SK-N-SH (cell line): ENCODE measurements around the gene DPP10. TPM values are rescaled to one million over a fixed set of nuclear protein-coding genes. Genes with fewer than 3 reads are reported as not detected.

ENCODE experiments used
- CTCF ChIA-PET: fragments of 300-600, 350-600 bp; formaldehyde crosslinking; extraction: SDS; loops from one replicate; lab custom pipeline; 2021; lab: Yijun Ruan, JAX
- POLR2A ChIA-PET: fragments of 350-600 bp; sonication (Branson Sonifier 250); formaldehyde crosslinking; extraction: SDS; loops from one replicate; lab custom pipeline; 2020; ENCODE audit warnings: antibody characterized with exemption, inconsistent platforms; lab: Yijun Ruan, JAX
- DNase-seq: peaks from one replicate; pipeline ENCODE4 v3.0.0; 2012
- H2AFZ ChIP-seq: fragments of 200-600 bp; sonication (generic); 2 replicates; pipeline ENCODE4 v1.8.1; 2016; ENCODE audit warnings: antibody characterized with exemption, mild to moderate bottlenecking, low read depth
- H3F3A ChIP-seq: fragments of 200-600 bp; sonication (generic); replicated peaks from 2 replicates; pipeline ENCODE3; 2016; ENCODE audit warnings: antibody characterized with exemption, mild to moderate bottlenecking; ENCODE audit not compliant: insufficient read depth
- H3K27ac ChIP-seq, 2 experiments: fragments of 200-500 bp in 1 of 2; fragments of 200-600 bp in 1 of 2; sonication (Bioruptor generic) in 1 of 2; sonication (generic), shearing (Covaris generic) in 1 of 2; 2 replicates each; pipeline versions ENCODE4 v1.5.1 to v1.6.1; 2014 to 2016; ENCODE audit warnings: low read depth in 2 of 2, inconsistent platforms in 1 of 2, low read length in 1 of 2, mild to moderate bottlenecking in 1 of 2, mixed read lengths in 1 of 2
- H3K27me3 ChIP-seq: fragments of 200-600 bp; sonication (generic), shearing (Covaris generic); 2 replicates; pipeline ENCODE4 v1.6.1; 2016; ENCODE audit warnings: mixed run types; ENCODE audit not compliant: insufficient read depth
- H3K36me3 ChIP-seq, 2 experiments: fragments of 200-500 bp in 1 of 2; fragments of 200-600 bp in 1 of 2; sonication (Bioruptor generic) in 1 of 2; sonication (generic) in 1 of 2; replicated peaks in 1 of 2; 2 replicates each; pipeline versions ENCODE3 to v1.5.1; 2014 to 2016; ENCODE audit warnings: low read length in 1 of 2, mild to moderate bottlenecking in 1 of 2; ENCODE audit not compliant: insufficient read depth in 2 of 2, control insufficient read depth in 1 of 2
- H3K4me1 ChIP-seq, 2 experiments: fragments of 200-500 bp in 1 of 2; fragments of 200-600 bp in 1 of 2; sonication (Bioruptor generic) in 1 of 2; sonication (generic), shearing (Covaris generic) in 1 of 2; 2 replicates each; pipeline versions ENCODE4 v1.5.1 to v1.6.1; 2014 to 2016; ENCODE audit warnings: low read depth in 1 of 2, low read length in 1 of 2, mixed run types in 1 of 2; ENCODE audit not compliant: insufficient read depth in 2 of 2, control insufficient read depth in 1 of 2
- H3K4me2 ChIP-seq: fragments of 200-600 bp; sonication (generic), shearing (Covaris generic); 2 replicates; pipeline ENCODE4 v1.6.1; 2017; ENCODE audit warnings: mixed run types
- H3K4me3 ChIP-seq, 2 experiments: fragments of 200-500 bp in 1 of 2; fragments of 200-600 bp in 1 of 2; sonication (Bioruptor generic) in 1 of 2; sonication (generic), shearing (Covaris generic) in 1 of 2; 2 replicates each; pipeline versions ENCODE4 v1.5.1 to v1.8.1; 2014 to 2016; ENCODE audit warnings: low read depth in 2 of 2, inconsistent platforms in 1 of 2, low read length in 1 of 2, mild to moderate bottlenecking in 1 of 2, mixed read lengths in 1 of 2, moderate library complexity in 1 of 2
- H3K79me2 ChIP-seq: fragments of 200-600 bp; sonication (generic); 2 replicates; pipeline ENCODE4 v1.8.1; 2017; ENCODE audit warnings: mild to moderate bottlenecking; ENCODE audit not compliant: insufficient read depth
- H3K9ac ChIP-seq: fragments of 200-600 bp; sonication (generic); 2 replicates; pipeline ENCODE4 v1.6.1; 2017; ENCODE audit warnings: mixed run types
- H3K9me2 ChIP-seq: fragments of 200-600 bp; sonication (generic); 2 replicates; pipeline ENCODE4 v1.6.1; 2017; ENCODE audit warnings: mixed run types
- H3K9me3 ChIP-seq: fragments of 200-600 bp; sonication (generic); 2 replicates; pipeline ENCODE4 v1.6.1; 2017; ENCODE audit warnings: mixed run types, mild to moderate bottlenecking, moderate library complexity
- H4K20me1 ChIP-seq: fragments of 200-600 bp; sonication (generic); 2 replicates; pipeline ENCODE4 v1.6.1; 2017; ENCODE audit warnings: mild to moderate bottlenecking, mixed run types; ENCODE audit not compliant: insufficient read depth
- ELF1 ChIP-seq: IDR thresholded peaks from 2 replicates; pipeline ENCODE4 v1.4.0; 2012
- GATA2 ChIP-seq: sonication (generic); formaldehyde crosslinking; IDR thresholded peaks from 2 replicates; pipeline ENCODE4 v1.5.0; 2020; ENCODE audit warnings: mild to moderate bottlenecking, missing genetic modification reagents
- MEF2A ChIP-seq: IDR thresholded peaks from 2 replicates; pipeline ENCODE4 v1.4.0; 2012; ENCODE audit warnings: low read depth, borderline replicate concordance
- RCOR1 ChIP-seq: fragments of 150-350 bp; IDR thresholded peaks from 2 replicates; pipeline ENCODE4 v1.6.1; 2017; ENCODE audit warnings: antibody characterized with exemption, low read length
- RFX5 ChIP-seq: IDR thresholded peaks from 2 replicates; pipeline ENCODE4 v1.6.1; 2012; ENCODE audit warnings: mild to moderate bottlenecking, improper control_type of control experiment, low read length
- SIN3A ChIP-seq: IDR thresholded peaks from 2 replicates; pipeline ENCODE4 v1.6.1; 2012; ENCODE audit warnings: low read depth, mild to moderate bottlenecking, low read length, moderate library complexity, borderline replicate concordance
- TAF1 ChIP-seq: IDR thresholded peaks from 2 replicates; pipeline ENCODE4 v1.6.1; 2012; ENCODE audit warnings: low read depth, mild to moderate bottlenecking, low read length, moderate library complexity, borderline replicate concordance
- WGBS: methylation state at CpG from one replicate; pipeline ENCODE4 v1.1.6; 2017; ENCODE audit warnings: low lambda C conversion rate; 5-methylcytosine and 5-hydroxymethylcytosine counted together
- polyA plus RNA-seq, 3 experiments: library from polyadenylated mRNA; depleted of rRNA; stranded (reverse); fragments of >200 nt; gene quantifications; 2 replicates each; pipeline ENCODE4 v1.2.3, GENCODE V29; 2012
- TF ChIP-seq, protein P1 (sequence below): IDR thresholded peaks from 2 replicates; pipeline ENCODE4 v1.4.0; 2012; ENCODE audit warnings: low read depth
- TF ChIP-seq, protein P2 (sequence below): fragments of 200-600 bp; sonication (generic); IDR thresholded peaks from 2 replicates; pipeline ENCODE4 v1.6.1; 2017; ENCODE audit warnings: antibody characterized with exemption, mild to moderate bottlenecking, moderate library complexity
- TF ChIP-seq, protein P3 (sequence below): fragments of 150-350 bp; IDR thresholded peaks from 2 replicates; pipeline ENCODE4 v1.6.1; 2017; ENCODE audit warnings: antibody characterized with exemption, low read length, low read depth, borderline replicate concordance
- TF ChIP-seq, protein P4 (sequence below): IDR thresholded peaks from 2 replicates; pipeline ENCODE4 v1.4.0; 2012; ENCODE audit warnings: low read depth, borderline replicate concordance

The DPP10 gene
- polyA plus RNA-seq, 1 of the 3 experiments (the other 2 are of a cell fraction), result not detected

DNA sequence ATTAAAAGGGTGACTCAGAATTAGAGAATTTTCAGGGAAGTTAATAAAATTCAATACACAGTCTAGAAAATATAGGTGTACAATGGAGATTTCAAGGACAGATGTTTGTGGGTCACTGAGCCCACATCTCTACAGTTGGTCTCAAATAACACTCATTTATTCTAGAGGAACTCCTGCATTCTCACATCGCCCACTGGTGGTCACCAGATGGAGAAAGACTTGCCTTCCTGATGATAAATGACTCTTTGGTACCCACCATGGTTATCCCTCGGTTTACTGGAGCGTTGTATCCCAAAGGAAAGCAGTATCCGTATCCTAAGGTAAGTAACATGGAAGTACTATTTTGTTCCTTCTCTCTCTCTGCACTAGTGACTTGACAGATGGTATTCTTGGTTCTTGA, 1297.1 kb downstream of the DPP10 start:
- CTCF ChIA-PET, result no interaction called here
- WGBS, result 28% methylated on average over 4 of the region's 4 CpGs
- no peaks in the 10 kb centered on the region for H3K4me1 ChIP-seq

DNA sequence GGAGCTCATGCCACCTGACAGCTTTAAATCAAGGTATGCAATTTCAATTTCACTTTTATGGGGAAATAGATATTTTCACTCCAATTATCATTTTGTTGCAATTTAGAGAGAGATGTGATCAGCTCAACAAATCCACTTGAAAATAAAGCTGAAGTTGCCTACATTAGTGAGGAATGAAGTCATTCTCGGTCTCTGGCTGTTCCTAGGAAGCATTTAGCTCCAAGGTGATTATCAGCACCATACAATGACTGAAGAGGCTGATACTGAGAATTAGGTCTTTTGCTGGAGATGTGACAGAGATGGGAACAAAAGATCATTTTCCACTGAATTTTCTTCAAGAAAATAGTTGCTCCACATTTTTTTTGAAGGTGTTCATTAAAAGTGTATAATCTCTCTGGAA, 1303.7 kb downstream of the DPP10 start:
- Histone ChIP-seq H3K9me3 (no peaks in the 10 kb centered on the region), H3F3A (no peaks in the 10 kb centered on the region), H3K4me2 (no peak overlapping the region), H3K4me3 (no peak overlapping the region), H3K9me2 (no peaks in the 10 kb centered on the region), H3K4me1 (no peaks in the 10 kb centered on the region), H3K27me3 (no peaks in the 10 kb centered on the region), H3K79me2 (no peaks in the 10 kb centered on the region), H3K9ac (no peak overlapping the region), H4K20me1 (no peaks in the 10 kb centered on the region), H3K27ac (no peak overlapping the region), H2AFZ (no peak overlapping the region), H3K36me3 (no peaks in the 10 kb centered on the region)
- DNase-seq, result no peak
- TF ChIP-seq GATA2, result no peak
- no peak for TF ChIP-seq TAF1
- TF ChIP-seq RCOR1, result no peak
- TF ChIP-seq, protein P1, sequence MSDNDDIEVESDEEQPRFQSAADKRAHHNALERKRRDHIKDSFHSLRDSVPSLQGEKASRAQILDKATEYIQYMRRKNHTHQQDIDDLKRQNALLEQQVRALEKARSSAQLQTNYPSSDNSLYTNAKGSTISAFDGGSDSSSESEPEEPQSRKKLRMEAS, result no peak
- ChIA-PET POLR2A (no interaction called here), CTCF (no interaction called here)
- 11% methylated on average over 1 of the region's 1 CpG for WGBS

More for the DNA sequence above, 1297.1 kb downstream of the DPP10 start:
- H3K4me2 ChIP-seq, result no peak overlapping the region
- no peaks in the 10 kb centered on the region for H3K36me3 ChIP-seq
- TF ChIP-seq, protein P2, sequence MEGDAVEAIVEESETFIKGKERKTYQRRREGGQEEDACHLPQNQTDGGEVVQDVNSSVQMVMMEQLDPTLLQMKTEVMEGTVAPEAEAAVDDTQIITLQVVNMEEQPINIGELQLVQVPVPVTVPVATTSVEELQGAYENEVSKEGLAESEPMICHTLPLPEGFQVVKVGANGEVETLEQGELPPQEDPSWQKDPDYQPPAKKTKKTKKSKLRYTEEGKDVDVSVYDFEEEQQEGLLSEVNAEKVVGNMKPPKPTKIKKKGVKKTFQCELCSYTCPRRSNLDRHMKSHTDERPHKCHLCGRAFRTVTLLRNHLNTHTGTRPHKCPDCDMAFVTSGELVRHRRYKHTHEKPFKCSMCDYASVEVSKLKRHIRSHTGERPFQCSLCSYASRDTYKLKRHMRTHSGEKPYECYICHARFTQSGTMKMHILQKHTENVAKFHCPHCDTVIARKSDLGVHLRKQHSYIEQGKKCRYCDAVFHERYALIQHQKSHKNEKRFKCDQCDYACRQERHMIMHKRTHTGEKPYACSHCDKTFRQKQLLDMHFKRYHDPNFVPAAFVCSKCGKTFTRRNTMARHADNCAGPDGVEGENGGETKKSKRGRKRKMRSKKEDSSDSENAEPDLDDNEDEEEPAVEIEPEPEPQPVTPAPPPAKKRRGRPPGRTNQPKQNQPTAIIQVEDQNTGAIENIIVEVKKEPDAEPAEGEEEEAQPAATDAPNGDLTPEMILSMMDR, result no peak
- TF ChIP-seq, protein P3, sequence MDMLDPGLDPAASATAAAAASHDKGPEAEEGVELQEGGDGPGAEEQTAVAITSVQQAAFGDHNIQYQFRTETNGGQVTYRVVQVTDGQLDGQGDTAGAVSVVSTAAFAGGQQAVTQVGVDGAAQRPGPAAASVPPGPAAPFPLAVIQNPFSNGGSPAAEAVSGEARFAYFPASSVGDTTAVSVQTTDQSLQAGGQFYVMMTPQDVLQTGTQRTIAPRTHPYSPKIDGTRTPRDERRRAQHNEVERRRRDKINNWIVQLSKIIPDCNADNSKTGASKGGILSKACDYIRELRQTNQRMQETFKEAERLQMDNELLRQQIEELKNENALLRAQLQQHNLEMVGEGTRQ, result no peak
- TF ChIP-seq MEF2A, result no peak
- TF ChIP-seq, protein P4, sequence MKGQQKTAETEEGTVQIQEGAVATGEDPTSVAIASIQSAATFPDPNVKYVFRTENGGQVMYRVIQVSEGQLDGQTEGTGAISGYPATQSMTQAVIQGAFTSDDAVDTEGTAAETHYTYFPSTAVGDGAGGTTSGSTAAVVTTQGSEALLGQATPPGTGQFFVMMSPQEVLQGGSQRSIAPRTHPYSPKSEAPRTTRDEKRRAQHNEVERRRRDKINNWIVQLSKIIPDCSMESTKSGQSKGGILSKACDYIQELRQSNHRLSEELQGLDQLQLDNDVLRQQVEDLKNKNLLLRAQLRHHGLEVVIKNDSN, result no peak
- TF ChIP-seq SIN3A, result no peak
- TF ChIP-seq ELF1, result no peak
- no peak for TF ChIP-seq TAF1
- no peak for TF ChIP-seq RFX5
- TF ChIP-seq, all 33 proteins: peak for 0
- no peak for DNase-seq
- Histone ChIP-seq H3K4me3 (no peak overlapping the region; a peak in 1 of 4 replicates), H4K20me1 (no peaks in the 10 kb centered on the region), H3K9me2 (no peaks in the 10 kb centered on the region), H3K27me3 (no peaks in the 10 kb centered on the region), H3K9me3 (0 out of 2 replicates have a peak, but pooled peaks cover 3% of the 10 kb centered on the region), H3K27ac (no peak overlapping the region), H2AFZ (no peak overlapping the region), H3K9ac (no peak overlapping the region), H3K79me2 (no peaks in the 10 kb centered on the region), H3F3A (no peaks in the 10 kb centered on the region)
- POLR2A ChIA-PET, result no interaction called here
